Embryonic facial prominence (tissue), 1 donor: Measurements from ENCODE around the gene RAB11FIP2.
A peak's percentile ranks its signal among the peaks of the same experiment; 100 is the strongest.
"Not testable (repeated sequence)": the region's sequence is repeated elsewhere in the genome, so short reads cannot be mapped to it uniquely, and the experiment has no call there.

Experiments
- DNase-seq: peaks from one replicate; pipeline ENCODE4 v3.0.0-alpha.2; 2016; ENCODE audit errors: extremely low spot score

Gene RAB11FIP2, protein sequence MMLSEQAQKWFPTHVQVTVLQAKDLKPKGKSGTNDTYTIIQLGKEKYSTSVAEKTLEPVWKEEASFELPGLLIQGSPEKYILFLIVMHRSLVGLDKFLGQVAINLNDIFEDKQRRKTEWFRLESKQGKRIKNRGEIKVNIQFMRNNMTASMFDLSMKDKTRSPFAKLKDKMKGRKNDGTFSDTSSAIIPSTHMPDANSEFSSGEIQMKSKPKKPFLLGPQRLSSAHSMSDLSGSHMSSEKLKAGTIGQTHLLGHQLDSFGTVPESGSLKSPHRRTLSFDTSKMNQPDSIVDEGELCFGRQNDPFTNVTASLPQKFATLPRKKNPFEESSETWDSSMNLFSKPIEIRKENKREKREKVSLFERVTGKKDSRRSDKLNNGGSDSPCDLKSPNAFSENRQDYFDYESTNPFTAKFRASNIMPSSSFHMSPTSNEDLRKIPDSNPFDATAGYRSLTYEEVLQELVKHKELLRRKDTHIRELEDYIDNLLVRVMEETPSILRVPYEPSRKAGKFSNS

DNA sequence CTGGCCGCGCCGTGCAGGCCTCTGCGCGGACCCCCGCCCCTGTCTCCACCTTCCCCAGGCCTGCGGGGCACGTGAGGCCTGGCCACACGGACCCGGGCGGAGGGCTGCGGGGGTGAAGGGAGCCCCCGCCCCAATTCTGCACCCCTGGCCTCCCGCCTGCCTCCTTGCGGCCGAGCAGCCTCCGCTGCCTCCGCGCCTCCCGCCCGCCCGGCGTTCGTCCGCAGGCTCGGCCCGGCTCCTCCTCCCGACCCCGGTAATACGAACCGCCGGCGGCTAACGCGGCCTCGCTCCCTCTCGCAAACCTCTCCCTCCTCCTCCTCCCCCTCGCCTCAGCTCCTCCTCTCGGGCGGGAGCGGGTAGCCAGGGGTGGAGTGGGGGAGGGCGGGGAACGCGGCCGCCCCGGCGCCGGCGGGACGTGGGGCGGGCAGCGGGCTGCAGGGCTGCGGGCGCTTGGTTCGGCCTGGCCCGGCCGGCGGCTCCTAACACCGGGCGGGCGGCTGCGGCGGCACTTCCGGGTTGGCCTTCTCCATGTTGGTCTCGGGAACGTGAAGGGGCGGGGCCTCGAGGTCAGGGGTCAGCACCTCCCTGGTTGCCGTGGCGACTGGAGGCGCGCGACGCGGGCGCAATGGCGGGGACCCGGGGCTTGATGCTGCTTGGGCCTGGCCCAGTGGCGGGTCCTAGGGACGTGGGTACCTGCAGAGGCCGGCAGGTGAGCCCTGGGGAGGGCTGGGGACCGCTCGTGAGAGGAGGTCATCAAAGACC, at the start of gene RAB11FIP2:
TSS of gene RAB11FIP2 (minus strand) at position 547 of the 762 bp plus-strand sequence. CDS start 778 bp downstream, outside the sequence.
- DNase-seq: peak; percentile 82

DNA sequence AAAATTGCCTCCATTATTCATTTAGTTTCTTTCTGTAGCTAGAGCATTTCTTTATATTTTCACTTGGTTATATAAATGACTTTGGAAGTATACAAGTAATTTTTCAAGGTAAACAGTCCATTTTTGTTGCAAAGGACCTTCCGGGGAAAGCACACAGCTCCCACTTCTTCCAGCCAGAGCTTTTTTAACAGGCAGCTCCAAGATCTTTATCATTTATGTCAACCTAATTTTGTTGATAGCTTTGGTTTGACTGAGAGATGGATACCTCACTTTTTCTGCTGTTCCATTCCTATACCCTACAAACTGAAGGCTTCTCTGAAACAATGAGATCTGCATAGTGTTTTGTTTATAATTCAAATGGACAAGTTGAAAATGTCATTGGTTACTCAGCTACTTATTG, 49.3 kb upstream of the RAB11FIP2 start:
- DNase-seq: no peak

DNA sequence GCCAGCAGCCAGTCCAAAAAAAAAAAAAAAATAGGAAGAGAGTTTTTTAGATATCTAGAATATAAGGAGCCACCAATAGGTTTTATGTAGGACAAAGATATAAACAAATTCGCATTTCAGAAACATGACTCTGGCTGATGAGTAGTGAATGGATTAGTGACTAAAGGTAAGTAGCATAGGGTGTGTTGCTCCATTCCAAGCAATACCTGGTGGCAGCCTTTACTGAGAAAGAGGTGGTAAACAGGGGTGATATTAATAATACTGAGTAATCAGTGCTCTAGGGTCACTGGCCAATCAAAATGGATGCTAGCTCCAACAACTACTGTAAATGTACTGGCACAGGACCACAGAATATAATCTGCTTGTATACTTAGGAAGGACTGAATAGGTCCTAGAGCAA, 45.5 kb upstream of the RAB11FIP2 start:
- DNase-seq: no peak

DNA sequence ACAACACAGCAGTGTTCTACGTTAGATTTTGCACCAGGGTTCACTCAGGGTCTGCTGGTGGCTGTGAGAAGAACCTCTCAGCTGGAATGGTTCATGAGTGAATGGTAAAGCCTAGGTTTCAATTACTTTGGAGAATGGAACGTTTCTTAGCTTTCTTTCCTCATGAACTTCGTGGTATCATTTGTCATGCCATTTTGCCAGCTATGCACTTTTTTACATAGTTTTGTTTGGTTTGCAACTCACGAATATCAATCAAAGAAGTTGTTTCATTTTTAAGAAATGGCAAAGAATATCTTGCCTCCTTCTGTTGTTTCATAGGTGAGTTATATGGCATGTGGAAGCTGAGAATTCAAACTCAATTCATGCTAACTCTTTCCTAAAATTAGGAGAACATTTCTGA, 34.1 kb upstream of the RAB11FIP2 start:
- no peak for DNase-seq

DNA sequence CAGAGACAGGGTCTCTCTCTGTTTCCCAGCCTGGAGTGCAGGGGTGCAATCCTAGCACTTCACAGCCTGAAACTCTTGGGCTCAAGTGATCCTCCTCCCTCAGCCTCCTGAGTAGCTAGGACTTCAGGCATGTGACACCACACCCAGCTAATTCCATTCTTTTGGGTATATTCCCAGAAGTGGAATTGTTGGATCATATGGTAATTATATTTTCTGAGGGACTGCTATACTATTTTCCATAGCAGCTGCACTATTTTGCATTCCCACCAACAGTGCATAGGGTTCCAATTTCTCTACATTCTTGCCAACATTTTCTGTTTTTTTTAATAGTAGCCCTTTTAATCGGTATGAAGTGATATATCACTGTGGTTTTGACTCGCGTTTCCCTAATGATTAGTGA, 30.0 kb upstream of the RAB11FIP2 start:
- no peak for DNase-seq

DNA sequence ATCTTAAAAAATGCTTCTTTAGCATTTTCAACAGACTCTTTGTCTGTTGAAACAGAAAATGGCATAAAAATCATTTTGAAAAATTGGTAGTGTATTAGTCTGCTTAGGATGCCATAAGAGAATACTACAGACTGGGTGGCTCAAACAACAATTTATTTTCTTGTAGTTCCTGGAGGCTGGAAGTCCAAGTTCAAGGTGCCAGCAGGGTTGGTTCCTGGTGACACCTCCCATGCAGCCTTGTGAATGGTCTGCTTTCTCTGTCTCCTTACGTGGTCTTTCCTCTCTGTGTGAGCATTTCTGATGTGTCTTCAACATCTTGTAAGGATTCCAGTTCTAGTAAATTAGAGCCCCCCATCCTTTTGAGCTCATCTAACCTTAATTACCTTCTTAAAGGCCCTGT, 26.1 kb upstream of the RAB11FIP2 start:
- DNase-seq: no peak

DNA sequence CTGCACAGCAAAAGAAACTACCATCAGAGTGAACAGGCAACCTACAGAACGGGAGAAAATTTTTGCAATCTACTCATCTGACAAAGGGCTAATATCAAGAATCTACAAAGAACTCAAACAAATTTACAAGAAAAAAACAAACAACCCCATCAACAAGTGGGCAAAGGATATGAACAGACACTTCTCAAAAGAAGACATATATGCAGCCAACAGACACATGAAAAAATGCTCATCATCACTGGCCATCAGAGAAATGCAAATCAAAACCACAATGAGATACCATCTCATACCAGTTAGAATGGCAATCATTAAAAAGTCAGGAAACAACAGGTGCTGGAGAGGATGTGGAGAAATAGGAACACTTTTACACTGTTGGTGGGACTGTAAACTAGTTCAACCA, 20.6 kb upstream of the RAB11FIP2 start:
- not testable (repeated sequence) for DNase-seq

DNA sequence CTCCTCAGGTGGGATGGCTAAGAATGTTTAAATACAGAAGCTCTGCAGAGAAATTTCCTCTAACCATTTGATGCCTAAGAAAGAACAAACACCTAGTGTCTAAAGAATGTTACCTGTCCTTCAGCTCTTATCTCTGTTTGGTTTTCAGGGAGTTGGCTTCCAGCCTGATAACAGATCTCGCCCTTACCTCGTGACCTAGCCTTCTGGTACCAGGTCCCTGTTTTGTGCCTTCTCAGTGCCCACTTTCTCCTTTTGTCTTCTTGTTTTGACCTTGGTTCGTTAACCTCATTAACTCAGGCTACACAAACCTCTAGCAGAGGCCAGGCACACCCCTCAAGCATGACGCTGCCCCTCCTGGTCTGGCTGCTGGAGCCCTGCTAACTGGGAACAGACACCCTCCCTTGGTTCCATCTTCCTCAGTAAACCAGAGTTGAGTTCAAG, 16.1 kb upstream of the RAB11FIP2 start:
- no peak for DNase-seq

DNA sequence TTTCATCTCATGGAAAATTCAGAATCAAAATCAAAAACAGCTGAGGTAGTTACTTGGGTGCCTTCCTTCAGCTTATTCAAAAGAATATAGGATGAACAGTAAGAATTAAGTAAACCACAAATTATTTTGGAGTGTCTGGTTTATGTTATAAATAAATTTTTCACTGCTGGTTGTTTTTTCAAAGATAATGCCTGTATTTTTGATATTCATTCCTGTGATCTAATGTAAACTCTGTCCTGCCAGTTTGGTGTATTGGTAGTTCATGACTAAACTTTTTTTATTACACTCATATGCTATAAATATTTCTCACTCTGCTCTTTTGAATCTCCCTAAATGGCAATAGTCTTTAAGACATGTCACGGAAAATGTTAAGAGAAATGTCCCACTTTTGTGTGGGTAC, 11.6 kb upstream of the RAB11FIP2 start:
- no peak for DNase-seq

DNA sequence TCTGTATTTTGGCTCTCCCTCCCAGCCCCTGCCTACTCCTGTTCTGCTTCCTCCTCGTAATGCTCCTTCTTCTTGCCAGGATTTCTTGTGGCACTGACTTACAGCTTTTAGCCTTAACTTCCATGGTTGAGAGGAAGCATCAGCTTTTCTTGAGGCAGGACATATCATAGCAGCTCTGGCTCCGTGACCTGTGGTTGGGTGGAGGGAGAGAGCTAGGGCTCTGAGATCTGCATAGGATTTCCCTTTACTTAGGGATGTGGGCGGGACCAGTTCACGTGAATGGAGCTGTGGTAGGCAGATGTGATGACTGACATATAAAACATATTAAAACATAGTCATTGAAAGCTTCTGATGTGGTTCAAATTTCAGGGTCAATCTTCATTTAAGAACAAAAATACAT, 10.6 kb upstream of the RAB11FIP2 start:
- no peak for DNase-seq

DNA sequence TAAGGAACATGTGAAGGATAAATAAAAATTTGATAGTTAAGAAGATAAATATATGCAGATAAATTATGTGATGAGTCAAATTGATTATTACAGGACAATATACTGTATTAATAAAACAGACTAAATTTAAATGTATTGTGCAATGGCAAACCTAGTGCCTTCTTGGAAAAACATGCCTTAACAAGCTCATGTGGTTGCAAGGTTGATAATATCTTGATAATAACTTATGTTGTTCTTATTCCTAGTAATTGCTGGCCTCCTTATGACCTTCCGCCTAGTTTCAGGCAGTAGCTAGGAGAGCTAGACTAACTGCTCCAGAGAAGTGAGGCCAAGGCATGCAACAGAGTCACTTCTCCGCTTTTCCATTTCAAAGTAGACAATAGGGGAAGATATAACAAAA, 7.6 kb upstream of the RAB11FIP2 start:
- no peak for DNase-seq

DNA sequence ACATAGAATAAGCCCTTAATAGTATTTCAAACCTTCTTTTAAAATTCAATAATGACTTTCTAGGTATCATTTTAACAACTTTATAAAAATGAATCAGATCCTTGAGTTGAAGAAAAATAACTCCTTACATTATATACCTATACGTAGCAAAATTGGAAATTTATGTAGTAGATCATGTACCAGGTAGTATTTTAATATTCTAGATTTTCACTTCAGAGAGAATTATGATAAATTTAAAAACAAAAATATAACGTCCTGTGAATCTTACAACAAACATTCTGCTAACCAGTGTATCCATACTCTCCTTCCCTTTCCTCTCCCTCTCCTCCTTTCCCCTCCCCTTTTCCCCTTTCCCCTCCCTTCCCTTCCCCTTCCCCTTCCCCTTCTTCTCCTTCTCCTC, 6.1 kb upstream of the RAB11FIP2 start:
- no peak for DNase-seq

DNA sequence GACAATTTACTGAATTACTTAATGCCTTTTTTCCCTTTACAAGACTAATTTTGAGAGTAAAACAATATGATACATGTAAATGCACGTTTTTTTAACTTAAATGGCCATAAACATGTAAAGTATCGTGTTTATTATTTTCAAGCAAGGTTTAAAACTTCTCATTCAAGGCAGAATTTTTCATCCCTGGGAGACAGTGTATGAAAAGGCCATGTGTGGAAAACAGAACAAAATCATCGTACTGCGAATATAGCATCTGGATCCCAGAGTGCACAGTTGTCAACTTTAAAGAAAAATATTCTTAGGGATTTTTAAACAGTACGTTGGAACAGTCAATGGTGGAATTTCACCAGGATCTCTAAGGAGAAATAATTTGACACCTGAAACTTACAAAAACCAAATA, 1.1 kb upstream of the RAB11FIP2 start:
- peak; percentile 36 for DNase-seq

DNA sequence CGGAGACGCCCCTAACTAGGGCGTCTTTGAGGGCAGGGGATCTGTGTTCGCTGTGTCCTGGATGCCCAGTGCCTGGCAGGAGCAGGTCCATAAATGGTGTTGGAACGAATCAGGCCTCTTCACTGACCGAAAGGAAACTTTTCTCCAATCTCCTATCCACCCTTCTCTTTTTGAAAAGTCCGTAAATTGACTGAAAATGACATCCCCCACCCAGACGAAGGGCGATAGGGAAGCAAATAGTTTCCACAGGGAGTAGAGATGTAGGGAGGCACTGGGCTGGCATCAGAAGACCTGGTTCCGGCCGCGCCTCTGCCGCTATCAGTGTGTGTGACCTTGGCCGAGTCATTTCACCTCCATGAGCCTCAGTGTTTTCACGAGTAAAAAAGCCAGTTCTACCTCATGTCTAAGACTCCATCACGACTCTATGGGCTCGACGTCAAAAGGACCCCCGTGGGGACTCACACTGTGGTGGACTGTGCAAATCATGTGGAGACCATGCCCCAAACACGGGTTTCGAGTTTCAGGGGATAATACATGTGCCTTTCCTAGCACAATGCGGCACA, 497 bp upstream of the RAB11FIP2 start:
- no peak for DNase-seq

DNA sequence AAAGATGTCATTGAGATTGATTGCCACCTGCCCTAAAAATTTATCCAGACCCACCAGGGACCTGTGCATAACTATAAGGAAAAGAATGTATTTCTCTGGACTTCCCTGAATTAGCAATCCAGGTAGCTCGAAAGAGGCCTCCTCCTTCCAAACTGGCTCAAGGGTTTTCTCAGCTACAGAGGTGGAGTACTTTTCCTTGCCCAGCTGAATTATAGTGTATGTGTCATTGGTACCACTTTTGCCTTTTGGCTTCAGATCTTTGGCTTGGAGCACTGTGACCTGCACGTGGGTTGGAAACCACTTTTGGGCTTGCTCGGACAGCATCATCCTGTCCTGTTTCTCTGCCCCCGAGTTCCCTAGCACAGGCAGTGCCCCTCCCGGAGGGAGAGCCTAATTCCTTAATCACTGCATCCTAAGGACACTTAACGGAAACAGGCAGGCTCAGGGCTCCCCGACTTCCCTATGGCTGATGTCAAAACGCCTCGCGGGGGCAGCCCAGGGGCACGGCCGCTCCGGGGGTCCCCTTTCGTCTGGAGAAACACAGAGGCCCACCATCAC, 825 bp downstream of the RAB11FIP2 start:
- DNase-seq: no peak

DNA sequence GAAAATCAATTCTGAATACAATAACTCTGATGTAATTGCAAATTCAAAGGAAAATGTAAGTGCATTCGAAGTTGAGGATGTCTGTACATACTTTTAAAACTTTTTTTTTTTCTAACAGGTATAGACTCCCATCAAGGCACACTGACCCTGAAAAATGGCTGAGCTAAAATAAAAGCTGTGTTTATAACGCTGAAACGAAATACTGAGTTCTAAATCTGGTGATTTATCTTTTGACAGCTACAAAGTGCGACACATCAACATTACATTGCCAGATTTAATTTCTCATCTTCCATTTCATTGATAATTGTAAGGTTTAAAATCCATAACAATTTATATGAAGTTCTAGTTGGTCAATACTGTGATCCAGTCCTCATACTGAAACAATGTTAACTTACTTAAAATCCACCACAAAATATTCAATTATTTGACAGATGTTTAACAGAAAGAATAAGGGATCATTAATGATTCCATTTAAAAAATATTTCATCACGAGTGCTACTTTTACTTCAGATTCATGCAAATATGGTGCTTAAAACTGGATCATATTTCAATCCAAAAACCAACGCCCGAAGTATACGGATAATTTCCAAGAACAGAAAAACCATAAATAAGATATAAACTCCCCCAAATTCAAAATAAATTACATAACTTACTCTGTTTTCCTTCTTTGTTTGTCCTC, 1.4 kb downstream of the RAB11FIP2 start:
- no peak for DNase-seq

DNA sequence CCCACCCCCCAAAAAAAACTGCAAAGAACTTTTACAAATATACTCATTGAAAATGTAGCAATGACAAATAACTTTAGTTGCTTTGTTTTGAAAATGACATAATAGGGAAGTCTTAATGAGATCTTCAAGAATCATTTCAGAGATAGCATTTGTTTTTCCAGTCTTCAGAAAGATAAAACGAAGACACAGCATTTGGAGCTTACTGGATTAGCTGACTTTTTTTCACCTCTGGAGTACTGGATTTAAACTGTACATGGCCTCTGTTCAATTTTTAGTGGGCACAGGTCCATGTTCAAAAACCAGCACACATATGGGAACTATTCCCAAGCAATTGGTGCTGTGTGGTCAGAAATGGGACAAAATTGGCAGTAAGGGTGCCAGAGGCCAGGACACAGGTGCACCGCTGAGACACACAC, 3.9 kb downstream of the RAB11FIP2 start:
- DNase-seq: no peak

DNA sequence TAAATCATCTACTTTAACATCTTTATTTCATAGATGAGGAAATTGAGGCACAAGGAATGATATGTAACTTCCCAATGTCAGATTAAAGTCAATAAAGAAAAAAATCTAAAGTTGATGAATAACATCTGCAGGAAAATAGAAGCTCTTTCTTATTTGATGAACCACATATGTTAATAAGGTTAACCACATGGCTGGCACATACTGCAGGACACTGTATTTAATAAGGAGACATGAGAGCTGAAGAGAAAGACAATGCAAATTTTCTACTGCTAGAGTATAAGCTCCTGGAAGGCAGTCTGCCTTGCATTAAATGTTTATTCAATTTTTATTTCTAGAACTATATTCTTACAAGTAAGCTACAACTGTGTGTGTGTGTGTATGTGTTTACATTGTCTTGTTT, 4.4 kb downstream of the RAB11FIP2 start:
- DNase-seq: no peak

DNA sequence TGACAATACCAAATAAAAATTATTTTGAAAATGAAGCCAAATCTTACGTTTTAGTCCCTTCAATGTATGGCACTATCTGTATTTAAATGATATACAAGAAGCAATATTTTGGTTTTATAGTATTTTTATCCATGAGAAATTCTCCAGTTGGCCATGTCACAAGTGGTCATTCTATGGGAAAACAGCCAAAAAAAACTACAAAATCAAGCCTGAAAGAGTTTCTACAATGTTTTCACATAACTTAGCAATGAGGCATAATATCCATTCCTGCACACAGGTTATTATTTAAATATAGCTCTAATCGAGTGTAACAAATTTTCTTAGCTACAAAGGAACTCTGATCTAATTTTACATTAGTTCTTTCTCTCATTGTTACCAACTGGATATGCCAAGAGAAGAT, 5.4 kb downstream of the RAB11FIP2 start:
- no peak for DNase-seq

DNA sequence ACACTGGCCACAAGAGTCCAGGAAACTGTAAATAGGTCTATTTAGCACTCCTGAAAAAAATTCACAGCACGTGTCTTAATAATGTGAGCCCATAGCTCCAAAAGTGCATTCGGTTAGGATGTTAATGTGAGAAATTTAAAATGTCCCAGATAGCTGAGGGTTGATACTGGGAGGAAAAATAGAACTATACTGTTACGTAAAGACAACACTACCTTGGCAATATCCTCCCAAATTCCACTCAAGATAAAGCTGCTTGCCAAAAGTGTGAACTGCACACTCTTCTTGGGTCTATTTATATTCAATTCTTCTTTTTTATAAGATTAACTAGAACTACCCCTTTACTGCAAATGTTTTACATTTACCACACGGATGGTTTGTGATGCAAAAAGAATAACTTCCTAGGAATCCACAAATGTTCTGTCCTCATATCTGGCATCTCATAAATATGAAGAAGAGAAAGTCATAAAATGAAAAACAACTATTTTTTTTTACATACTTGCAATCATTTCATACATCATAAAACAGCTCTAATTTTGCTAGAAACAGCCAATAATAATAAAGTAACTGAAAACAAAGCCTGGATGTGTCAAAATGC, 10.4 kb downstream of the RAB11FIP2 start:
- DNase-seq: no peak

DNA sequence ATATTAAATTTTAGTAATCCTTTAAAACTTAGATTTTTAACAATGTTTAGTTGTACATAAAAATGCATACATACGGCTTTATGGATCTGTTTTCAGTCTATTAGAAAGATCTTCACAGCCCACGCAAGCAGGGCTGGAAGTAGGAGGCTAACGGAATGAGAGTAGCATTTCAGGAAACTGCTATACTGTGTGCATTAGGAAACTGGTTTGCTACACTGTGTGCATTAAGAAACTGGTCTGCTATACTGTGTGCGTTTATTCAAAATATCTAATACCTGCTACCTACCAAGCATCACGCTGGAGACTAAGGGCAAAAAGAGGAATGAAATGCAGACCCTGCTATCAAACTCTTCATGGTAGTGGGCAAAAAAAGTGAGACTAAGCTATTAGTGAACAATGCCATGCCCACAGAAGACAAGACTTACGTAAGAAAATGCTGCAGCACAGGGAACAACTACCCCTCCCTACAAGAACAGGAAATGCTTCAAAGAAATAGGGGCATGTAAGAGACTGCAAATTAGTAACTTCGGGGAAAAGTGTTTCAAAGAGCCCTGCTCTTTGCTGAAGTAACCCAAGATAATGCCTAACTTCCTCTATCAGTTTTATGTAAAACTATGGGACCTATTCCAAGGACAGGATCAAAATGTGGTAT, 11.3 kb downstream of the RAB11FIP2 start:
- DNase-seq: no peak
